Measurements from ENCODE around the gene RGS9BP.

RGS9BP gene

DNA sequence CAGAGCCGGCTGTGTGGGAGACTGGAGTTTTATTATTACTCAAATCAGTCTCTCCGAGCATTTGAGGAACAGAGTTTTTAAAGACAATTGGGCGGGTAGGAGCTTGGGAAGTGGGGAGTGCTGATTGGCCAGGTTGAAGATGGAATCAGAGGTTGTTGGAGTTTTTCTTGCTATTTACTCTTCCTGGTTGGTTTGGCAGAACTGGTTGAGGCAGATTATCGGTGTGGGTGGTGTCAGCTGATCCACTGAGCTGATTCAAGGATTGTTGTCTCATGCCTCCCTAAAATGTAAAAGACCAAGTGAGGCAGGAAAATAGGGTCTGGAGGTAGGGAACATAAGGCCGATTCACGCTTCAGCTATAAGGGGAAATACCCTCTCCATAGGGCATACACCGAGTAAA lies 42.6 kb downstream of the RGS9BP start:
- TF ChIP-seq, protein P1, sequence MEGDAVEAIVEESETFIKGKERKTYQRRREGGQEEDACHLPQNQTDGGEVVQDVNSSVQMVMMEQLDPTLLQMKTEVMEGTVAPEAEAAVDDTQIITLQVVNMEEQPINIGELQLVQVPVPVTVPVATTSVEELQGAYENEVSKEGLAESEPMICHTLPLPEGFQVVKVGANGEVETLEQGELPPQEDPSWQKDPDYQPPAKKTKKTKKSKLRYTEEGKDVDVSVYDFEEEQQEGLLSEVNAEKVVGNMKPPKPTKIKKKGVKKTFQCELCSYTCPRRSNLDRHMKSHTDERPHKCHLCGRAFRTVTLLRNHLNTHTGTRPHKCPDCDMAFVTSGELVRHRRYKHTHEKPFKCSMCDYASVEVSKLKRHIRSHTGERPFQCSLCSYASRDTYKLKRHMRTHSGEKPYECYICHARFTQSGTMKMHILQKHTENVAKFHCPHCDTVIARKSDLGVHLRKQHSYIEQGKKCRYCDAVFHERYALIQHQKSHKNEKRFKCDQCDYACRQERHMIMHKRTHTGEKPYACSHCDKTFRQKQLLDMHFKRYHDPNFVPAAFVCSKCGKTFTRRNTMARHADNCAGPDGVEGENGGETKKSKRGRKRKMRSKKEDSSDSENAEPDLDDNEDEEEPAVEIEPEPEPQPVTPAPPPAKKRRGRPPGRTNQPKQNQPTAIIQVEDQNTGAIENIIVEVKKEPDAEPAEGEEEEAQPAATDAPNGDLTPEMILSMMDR (conservative IDR thresholded peaks at IDR 0.05; ENCODE audit: control insufficient read depth, insufficient read depth, low read depth, low read length) = no peak
- H3K4me3 ChIP-seq (ENCODE audit: control insufficient read depth, low read depth, low read length) = no peak overlapping the region
- DNase-seq (ENCODE audit: low read depth) = no peak

DNA sequence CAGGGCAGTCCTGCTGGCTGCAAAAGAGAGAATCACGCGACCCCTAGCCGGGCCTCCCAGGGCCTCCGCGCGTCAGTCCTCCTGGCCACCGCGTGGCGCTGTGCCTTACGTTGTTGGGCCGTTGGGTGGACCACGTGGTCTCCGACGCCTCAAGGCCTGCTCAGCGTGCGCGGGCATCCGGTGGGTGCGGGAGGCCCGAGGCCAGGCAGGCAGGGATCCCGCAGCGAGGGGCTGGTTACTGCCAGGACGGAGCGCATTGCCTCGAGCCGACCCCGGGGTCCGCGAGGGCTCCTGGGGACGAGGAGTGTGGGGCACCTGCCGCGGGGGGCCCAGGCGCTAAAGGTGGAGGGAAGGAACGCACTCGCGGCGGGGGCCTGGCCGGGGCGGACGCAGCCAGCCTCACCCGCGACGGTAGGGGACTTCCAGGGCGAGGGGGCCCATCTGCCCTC lies 44.0 kb downstream of the RGS9BP start, which contains the start of gene TDRD12:
Gene TDRD12, plus strand, starts transcription at position 157 of the 449 bp plus-strand sequence. CDS start 306 bp downstream, outside the sequence.
- H3K4me3 ChIP-seq (ENCODE audit: control insufficient read depth, low read depth, low read length) = no peak within 1 kb of the TSS
- DNase-seq (ENCODE audit: low read depth) = no peak
- TF ChIP-seq, protein P1 (conservative IDR thresholded peaks at IDR 0.05; ENCODE audit: control insufficient read depth, insufficient read depth, low read depth, low read length) = no peak

DNA sequence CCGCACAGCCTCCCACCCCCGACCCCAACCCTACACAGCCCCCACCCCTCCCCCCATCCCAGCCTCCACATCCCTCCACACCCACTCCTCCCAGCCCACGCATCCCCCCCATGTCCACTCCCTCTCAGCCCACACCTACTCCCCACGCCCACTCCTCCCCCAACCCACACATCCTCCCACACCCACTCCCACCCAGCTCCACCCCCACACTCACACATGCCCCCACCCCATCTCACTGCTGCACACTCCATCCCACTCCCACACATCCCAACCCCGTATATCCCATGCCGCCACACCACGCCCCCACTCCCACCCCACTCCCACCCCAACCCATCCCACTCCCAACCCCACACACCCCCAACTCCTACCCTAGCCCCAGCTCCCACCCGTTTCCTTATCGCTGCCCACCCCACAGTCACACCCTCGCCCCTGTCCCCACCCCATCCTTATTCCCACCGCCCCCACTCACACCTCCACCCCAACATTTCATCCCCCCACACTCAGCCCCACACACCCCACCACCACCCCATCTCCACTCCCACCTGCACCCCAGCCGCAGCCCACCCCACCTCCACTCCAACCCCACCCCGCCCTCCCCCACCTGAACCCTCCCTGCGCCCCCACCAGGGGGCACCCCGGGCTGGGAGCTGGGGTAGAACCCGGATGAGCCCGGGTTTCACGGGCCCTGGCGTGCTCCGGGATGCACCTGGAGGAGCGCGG lies 44.7 kb downstream of the RGS9BP start:
- TF ChIP-seq, protein P1 (conservative IDR thresholded peaks at IDR 0.05; ENCODE audit: control insufficient read depth, insufficient read depth, low read depth, low read length) = no peak
- H3K4me3 ChIP-seq (ENCODE audit: control insufficient read depth, low read depth, low read length) = no peak overlapping the region
- no peak for DNase-seq (ENCODE audit: low read depth)

DNA sequence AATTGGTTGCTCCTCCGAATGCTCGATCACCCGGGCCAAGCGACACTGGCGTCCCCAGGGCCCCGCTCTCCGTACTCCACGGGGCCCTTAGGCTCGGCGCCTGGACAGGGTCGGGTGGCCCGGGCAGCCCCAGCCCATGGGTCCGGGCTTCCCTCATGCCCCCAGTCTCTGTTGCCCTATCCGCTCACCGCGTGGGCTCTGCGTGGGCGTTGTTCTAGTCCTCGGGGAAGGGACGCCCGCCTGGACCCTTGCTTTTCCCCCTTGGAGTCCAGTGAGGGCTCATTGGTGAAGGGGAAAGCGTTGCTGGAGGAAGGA lies 45.2 kb downstream of the RGS9BP start:
- TF ChIP-seq, protein P1 (conservative IDR thresholded peaks at IDR 0.05; ENCODE audit: control insufficient read depth, insufficient read depth, low read depth, low read length) = no peak
- no peak for DNase-seq (ENCODE audit: low read depth)
- no peak overlapping the region for H3K4me3 ChIP-seq (ENCODE audit: control insufficient read depth, low read depth, low read length)
